Loucy (cell line): ENCODE measurements around the gene SMIM17.

Experiments used
- H2AFZ ChIP-seq: fragments of 200-600 bp; sonication (generic); 2 replicates; pipeline ENCODE4 v1.6.0; 2016; ENCODE audit warnings: antibody characterized with exemption, mild to moderate bottlenecking, low read length, moderate library complexity
- H3F3A ChIP-seq: fragments of 200-600 bp; 2 replicates; pipeline ENCODE4 v1.6.0; 2016; ENCODE audit warnings: antibody characterized with exemption, low read depth, mild to moderate bottlenecking
- H3K27me3 ChIP-seq: fragments of 200-600 bp; sonication (generic); 2 replicates; pipeline ENCODE4 v1.6.1; 2014; ENCODE audit warnings: low read length, mild to moderate bottlenecking; ENCODE audit not compliant: insufficient read depth, poor library complexity, severe bottlenecking
- H3K36me3 ChIP-seq: fragments of 200-600 bp; sonication (generic); 2 replicates; pipeline ENCODE4 v1.6.1; 2016; ENCODE audit warnings: low read length; ENCODE audit not compliant: insufficient read depth
- H3K4me1 ChIP-seq: fragments of 200-600 bp; sonication (generic); 2 replicates; pipeline ENCODE4 v1.5.1; 2014; ENCODE audit warnings: low read length, mild to moderate bottlenecking; ENCODE audit not compliant: insufficient read depth, poor library complexity, severe bottlenecking
- H3K4me2 ChIP-seq: fragments of 200-600 bp; sonication (generic); 2 replicates; pipeline ENCODE4 v1.6.0; 2014; ENCODE audit warnings: antibody characterized with exemption, low read length, low read depth, mild to moderate bottlenecking; ENCODE audit not compliant: poor library complexity, severe bottlenecking
- H3K4me3 ChIP-seq: fragments of 200-600 bp; sonication (generic); 2 replicates; pipeline ENCODE4 v1.5.1; 2014; ENCODE audit warnings: low read length, mild to moderate bottlenecking, mixed read lengths; ENCODE audit not compliant: poor library complexity, severe bottlenecking
- H3K79me2 ChIP-seq: fragments of 200-600 bp; sonication (generic); 2 replicates; pipeline ENCODE4 v1.6.1; 2014; ENCODE audit warnings: low read length; ENCODE audit not compliant: insufficient read depth
- H3K9ac ChIP-seq: fragments of 200-600 bp; sonication (generic); 2 replicates; pipeline ENCODE4 v1.6.0; 2014; ENCODE audit warnings: mild to moderate bottlenecking, low read depth, low read length, moderate library complexity; ENCODE audit not compliant: poor library complexity, severe bottlenecking
- H3K9me2 ChIP-seq: fragments of 200-600 bp; sonication (generic); replicated peaks from 2 replicates; pipeline ENCODE4 v1.6.1; 2016; ENCODE audit warnings: low read depth, low read length, mixed read lengths
- H3K9me3 ChIP-seq: fragments of 200-600 bp; sonication (generic); 2 replicates; pipeline ENCODE4 v1.6.1; 2014; ENCODE audit warnings: mild to moderate bottlenecking, antibody characterized with exemption, low read length, low read depth; ENCODE audit not compliant: insufficient read depth
- H4K20me1 ChIP-seq: fragments of 200-600 bp; sonication (generic); 2 replicates; pipeline ENCODE4 v1.6.0; 2014; ENCODE audit warnings: antibody characterized with exemption, low read length, mild to moderate bottlenecking; ENCODE audit not compliant: insufficient read depth, poor library complexity, severe bottlenecking
- CTCF ChIP-seq: fragments of 200-600 bp; sonication (generic); conservative IDR thresholded peaks from 2 replicates; pipeline ENCODE4 v1.5.1; 2014; ENCODE audit warnings: mild to moderate bottlenecking, antibody characterized with exemption, low read length
- EZH2phosphoT487 ChIP-seq: fragments of 200-600 bp; IDR thresholded peaks from 2 replicates; pipeline ENCODE4 v1.6.1; 2018; ENCODE audit warnings: antibody characterized with exemption, mild to moderate bottlenecking, moderate library complexity, borderline replicate concordance

Gene SMIM17

GRCh38 chr19:56611288-56611687 lies 31.7 kb upstream of the SMIM17 start:
- H3K9me3 ChIP-seq = no peaks in the 10 kb centered on the region
- H3K79me2 ChIP-seq = peaks cover 27% of the 10 kb centered on the region; the same call in 1 of the 2 replicates

GRCh38 chr19:56612737-56613136 lies 30.2 kb upstream of the SMIM17 start:
- Histone ChIP-seq H3K79me2 (peaks cover 23% of the 10 kb centered on the region; the same call in 1 of the 2 replicates), H4K20me1 (peaks cover 4% of the 10 kb centered on the region), H3F3A (no peaks in the 10 kb centered on the region), H3K4me3 (no peak overlapping the region), H3K4me1 (no peaks in the 10 kb centered on the region), H3K36me3 (peaks cover under 1% of the 10 kb centered on the region; the same call in 1 of the 2 replicates), H3K9me3 (no peaks in the 10 kb centered on the region), H3K4me2 (no peak overlapping the region), H3K27me3 (no peaks in the 10 kb centered on the region), H2AFZ (no peak overlapping the region), H3K9ac (no peak overlapping the region), H3K9me2 (no peaks in the 10 kb centered on the region)
- no peak for TF ChIP-seq EZH2phosphoT487
- TF ChIP-seq CTCF = no peak

More at GRCh38 chr19:56611288-56611687, 31.7 kb upstream of the SMIM17 start:
- no peak overlapping the region for H3K9ac ChIP-seq
- no peak overlapping the region for H2AFZ ChIP-seq
- H4K20me1 ChIP-seq = peaks cover 4% of the 10 kb centered on the region
- no peaks in the 10 kb centered on the region; the same call in 1 of the 2 replicates for H3K36me3 ChIP-seq
- no peaks in the 10 kb centered on the region for H3K4me1 ChIP-seq
- H3K9me2 ChIP-seq = no peaks in the 10 kb centered on the region
- H3K4me2 ChIP-seq = no peak overlapping the region
- no peaks in the 10 kb centered on the region for H3K27me3 ChIP-seq
- TF ChIP-seq EZH2phosphoT487 (no peak), CTCF (0 out of 2 replicates have a peak, but pooled peaks have one; percentile 28)
- H3F3A ChIP-seq = no peaks in the 10 kb centered on the region
- no peak overlapping the region for H3K4me3 ChIP-seq

- H3K4me1 ChIP-seq = no peaks in the 10 kb centered on the region
- H3K4me2 ChIP-seq = no peak overlapping the region
- no peak overlapping the region for H2AFZ ChIP-seq
- no peaks in the 10 kb centered on the region for H3F3A ChIP-seq
- peaks cover 7% of the 10 kb centered on the region; the same call in 1 of the 2 replicates for H3K36me3 ChIP-seq
- H4K20me1 ChIP-seq = peaks cover 4% of the 10 kb centered on the region
- H3K9ac ChIP-seq = no peak overlapping the region
- H3K4me3 ChIP-seq = no peak overlapping the region
- no peak for TF ChIP-seq CTCF
- no peaks in the 10 kb centered on the region for H3K9me2 ChIP-seq
- H3K79me2 ChIP-seq = peaks cover 22% of the 10 kb centered on the region; the same call in 1 of the 2 replicates
- no peaks in the 10 kb centered on the region for H3K9me3 ChIP-seq
- H3K27me3 ChIP-seq = no peaks in the 10 kb centered on the region
Observed at GRCh38 chr19:56613639-56614038, 29.3 kb upstream of the SMIM17 start.
